CD4-positive, alpha-beta T cell treated with Interleukin-4 for 1 hour (primary cell): ENCODE data around the gene GRM3.

Source experiments
- DNase-seq, 2 donors: peaks; one replicate each; pipeline ENCODE4 v3.0.0-alpha.2; 2020 to 2022

The GRM3 gene

DNA sequence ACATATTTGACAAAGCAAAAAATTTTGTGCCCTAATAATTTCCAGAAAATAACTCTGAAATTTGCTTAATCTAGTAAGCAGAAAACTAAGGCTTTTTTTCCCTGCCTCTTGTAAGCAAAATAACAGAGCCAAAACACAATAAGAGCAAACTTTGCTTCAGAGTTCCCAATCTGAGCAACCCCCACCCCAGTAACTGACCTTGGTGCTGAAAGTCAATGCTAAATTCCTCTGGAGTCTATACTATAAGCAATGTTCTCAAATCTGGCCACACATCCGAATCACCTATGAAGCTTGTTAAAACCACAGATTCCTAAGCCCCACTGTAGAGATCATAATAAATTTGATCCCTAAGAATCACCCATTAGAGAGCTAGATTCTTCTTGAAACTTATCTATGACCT, 265.2 kb downstream of the GRM3 start:
- DNase-seq = no peak

DNA sequence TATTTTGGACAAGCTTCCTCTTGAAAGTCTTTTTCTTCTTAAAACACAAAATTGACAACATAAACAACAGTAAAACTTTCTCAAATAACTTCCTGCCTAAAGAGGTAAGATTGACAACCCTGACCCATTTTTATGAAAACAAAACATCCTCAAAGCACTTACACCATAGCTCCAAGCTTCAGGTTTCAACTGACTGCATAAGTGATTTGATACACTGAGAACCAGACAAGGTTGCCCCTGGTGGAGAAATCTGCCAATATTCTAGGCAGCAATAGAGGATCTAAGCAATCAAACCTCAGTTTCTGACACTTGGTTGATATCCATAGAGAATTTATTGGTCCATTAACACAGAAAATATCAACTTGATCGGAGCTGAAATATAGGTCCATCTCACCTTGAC, 267.9 kb downstream of the GRM3 start:
- no peak for DNase-seq

DNA sequence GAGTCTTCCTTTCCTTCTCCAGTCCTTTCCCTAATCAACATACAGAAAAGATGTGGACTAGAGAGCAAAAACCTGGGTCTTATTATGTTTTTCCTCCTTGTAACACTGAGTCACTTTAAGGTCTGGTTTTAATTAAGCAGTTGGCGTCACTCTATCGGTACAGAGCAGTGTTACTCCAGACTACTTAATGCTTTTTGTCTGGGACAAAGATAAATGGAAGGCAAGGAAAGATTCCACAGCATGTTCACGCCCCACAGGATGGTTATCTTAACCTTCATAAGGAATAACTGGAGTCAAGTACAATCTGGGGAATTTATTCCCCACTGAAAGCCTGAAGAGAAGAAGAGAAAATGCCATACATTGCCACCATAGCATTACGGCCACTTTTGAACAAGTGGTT, 270.0 kb downstream of the GRM3 start:
- no peak for DNase-seq
